ENCODE results near the gene GRIK2.

DNA sequence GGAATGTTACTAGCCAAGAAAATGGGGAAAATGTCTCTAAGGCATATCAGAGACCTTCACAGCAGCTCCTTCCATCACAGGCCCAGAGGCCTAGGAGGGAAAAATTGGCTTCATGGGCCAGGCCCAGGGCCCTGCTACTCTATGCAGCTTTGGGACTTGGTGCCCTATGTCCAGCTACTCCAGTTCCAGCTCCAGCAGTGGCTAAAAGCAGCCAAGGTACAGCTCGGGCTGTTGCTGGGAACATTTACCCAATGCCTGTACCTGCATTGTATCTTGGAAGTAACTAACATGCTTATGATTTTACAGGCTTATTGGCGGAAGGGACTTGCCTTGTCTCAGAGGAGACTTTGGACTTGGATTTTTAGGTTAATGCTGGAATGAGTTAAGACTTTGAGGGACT lies 390.6 kb downstream of the GRIK2 start:
- TF ChIP-seq, protein P1, sequence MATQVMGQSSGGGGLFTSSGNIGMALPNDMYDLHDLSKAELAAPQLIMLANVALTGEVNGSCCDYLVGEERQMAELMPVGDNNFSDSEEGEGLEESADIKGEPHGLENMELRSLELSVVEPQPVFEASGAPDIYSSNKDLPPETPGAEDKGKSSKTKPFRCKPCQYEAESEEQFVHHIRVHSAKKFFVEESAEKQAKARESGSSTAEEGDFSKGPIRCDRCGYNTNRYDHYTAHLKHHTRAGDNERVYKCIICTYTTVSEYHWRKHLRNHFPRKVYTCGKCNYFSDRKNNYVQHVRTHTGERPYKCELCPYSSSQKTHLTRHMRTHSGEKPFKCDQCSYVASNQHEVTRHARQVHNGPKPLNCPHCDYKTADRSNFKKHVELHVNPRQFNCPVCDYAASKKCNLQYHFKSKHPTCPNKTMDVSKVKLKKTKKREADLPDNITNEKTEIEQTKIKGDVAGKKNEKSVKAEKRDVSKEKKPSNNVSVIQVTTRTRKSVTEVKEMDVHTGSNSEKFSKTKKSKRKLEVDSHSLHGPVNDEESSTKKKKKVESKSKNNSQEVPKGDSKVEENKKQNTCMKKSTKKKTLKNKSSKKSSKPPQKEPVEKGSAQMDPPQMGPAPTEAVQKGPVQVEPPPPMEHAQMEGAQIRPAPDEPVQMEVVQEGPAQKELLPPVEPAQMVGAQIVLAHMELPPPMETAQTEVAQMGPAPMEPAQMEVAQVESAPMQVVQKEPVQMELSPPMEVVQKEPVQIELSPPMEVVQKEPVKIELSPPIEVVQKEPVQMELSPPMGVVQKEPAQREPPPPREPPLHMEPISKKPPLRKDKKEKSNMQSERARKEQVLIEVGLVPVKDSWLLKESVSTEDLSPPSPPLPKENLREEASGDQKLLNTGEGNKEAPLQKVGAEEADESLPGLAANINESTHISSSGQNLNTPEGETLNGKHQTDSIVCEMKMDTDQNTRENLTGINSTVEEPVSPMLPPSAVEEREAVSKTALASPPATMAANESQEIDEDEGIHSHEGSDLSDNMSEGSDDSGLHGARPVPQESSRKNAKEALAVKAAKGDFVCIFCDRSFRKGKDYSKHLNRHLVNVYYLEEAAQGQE (IDR thresholded peaks at IDR 0.05; ENCODE audit: insufficient read depth in 1 of 2, low read depth in 2 of 2, low read length in 2 of 2), result no peak
- no peak for TF ChIP-seq POLR2AphosphoS5 (IDR thresholded peaks at IDR 0.05; ENCODE audit: low read depth, low read length)
- no peak for TF ChIP-seq SIN3A (IDR thresholded peaks at IDR 0.05; ENCODE audit: borderline replicate concordance, insufficient read depth, low read length)
- TF ChIP-seq TAF1 (IDR thresholded peaks at IDR 0.05; ENCODE audit: borderline replicate concordance, insufficient read depth, low read length), result no peak

All from PFSK-1 (cell line).